ENCODE results near the gene RAC2. TPM values are rescaled to one million over a fixed set of nuclear protein-coding genes. Genes with fewer than 3 reads are reported as not detected.

RAC2 gene
- total and polyA plus RNA-seq, 9 of the 15 experiments (the other 6 are each of a cell fraction or from before 2014, with no cell fraction given), result 22.7 to 103 (median 43.3) TPM

GRCh38 chr22:37193629-37194191 is 50.4 kb downstream of the RAC2 start:
- no peaks in the 10 kb centered on the region for H4K20me1 ChIP-seq (replicated peaks; ENCODE audit: control insufficient read depth, insufficient read depth, low read length)
- peak overlapping the region; percentile 34; the same call in 1 of the 3 replicates for H3K27ac ChIP-seq (ENCODE audit: extremely low read depth, low read depth, low read length)
- intact Hi-C loops (cut with micrococcal nuclease) (loop anchor here (10.0 kb wide), 1 partner anchor 409 kb away; no protein-coding TSS in a partner anchor), in situ Hi-C loops (cut with MboI) (no loop called here)
- ATAC-seq, result peak; percentile 41
- peak; percentile 49 for FAIRE-seq
- H2AFZ ChIP-seq (ENCODE audit: low read depth, low read length), result peak overlapping the region; percentile 1; the same call in 1 of the 2 replicates
- CTCF ChIA-PET (ENCODE audit: low intra/inter-chr PET ratio), result interaction anchor here (0.6 kb wide), 2 partner anchors 54 to 121 kb away, joined by 3 to 4 read pairs; no protein-coding TSS in a partner anchor
- BruUV-seq (replicated peaks), result no TSS peak
- no peaks in the 10 kb centered on the region for H3K27me3 ChIP-seq (ENCODE audit: control insufficient read depth in 2 of 2, insufficient read depth in 2 of 2, low read length in 2 of 2)
- no peaks in the 10 kb centered on the region for H3K36me3 ChIP-seq (ENCODE audit: control insufficient read depth, insufficient read depth, low read length)
- WGBS (ENCODE audit: insufficient coverage, low coverage, missing lambda C conversion rate), result 9% methylated on average over 10 of the region's 10 CpGs
- peaks cover 3% of the 10 kb centered on the region; the same call in 1 of the 2 replicates for H3K9me3 ChIP-seq (replicated peaks; ENCODE audit: control insufficient read depth, insufficient read depth, low read depth, low read length)
- DNase-seq (ENCODE audit: extremely low read depth in 1 of 4, low spot score in 3 of 4), result peak in 3 of 4 experiments; percentile 20 to 80 (median 32)
- no peaks in the 10 kb centered on the region for H3K9me1 ChIP-seq (ENCODE audit: control insufficient read depth, insufficient read depth, low read length)
- H3K79me2 ChIP-seq (ENCODE audit: control insufficient read depth, insufficient read depth, low read length), result 0 out of 3 replicates have a peak, but pooled peaks cover under 1% of the 10 kb centered on the region
- peak overlapping the region; percentile 29 for H3K4me2 ChIP-seq (ENCODE audit: insufficient read depth, low read length)
- POLR2A ChIA-PET, result interaction anchor here (0.7 kb wide), 1 partner anchor 455 kb away, joined by 3 read pairs; no protein-coding TSS in a partner anchor
- no peak overlapping the region for H3K4me3 ChIP-seq
- no peak overlapping the region for H3K9ac ChIP-seq (ENCODE audit: insufficient read depth in 1 of 2, low read depth in 2 of 2, low read length in 2 of 2)
- H3K4me1 ChIP-seq (replicated peaks in 1 of 2; ENCODE audit: control insufficient read depth in 2 of 2, insufficient read depth in 2 of 2, low read length in 2 of 2), result peaks cover 21 to 25% of the 10 kb centered on the region in 2 experiments
- TF ChIP-seq TEAD4 (IDR thresholded peaks at IDR 0.05; ENCODE audit: low read length) (peak; percentile 55; the same call in 1 of the 2 replicates), TEAD4 (CRISPR knock-in tag; IDR thresholded peaks at IDR 0.05; ENCODE audit: borderline replicate concordance) (no peak), FOXK1 (CRISPR knock-in tag; IDR thresholded peaks at IDR 0.05; ENCODE audit: borderline replicate concordance) (no peak), XRCC5 (IDR thresholded peaks at IDR 0.05; ENCODE audit: low read depth, low read length) (no peak), CHD2 (IDR thresholded peaks at IDR 0.05; ENCODE audit: low read depth, low read length) (no peak), ELF1 (tag; IDR thresholded peaks at IDR 0.05) (peak; percentile 41; the same call in 1 of the 2 replicates), POLR3A (IDR thresholded peaks at IDR 0.05; ENCODE audit: borderline replicate concordance, extremely low read depth, insufficient read depth, insufficient read length) (peak; percentile 86), MNT (conservative IDR thresholded peaks at IDR 0.05) (no peak), EGR1 (conservative IDR thresholded peaks at IDR 0.05) (no peak), DACH1 (IDR thresholded peaks at IDR 0.05; ENCODE audit: partially characterized antibody) (no peak), RFX1 (IDR thresholded peaks at IDR 0.05) (no peak), CEBPG (CRISPR knock-in tag; IDR thresholded peaks at IDR 0.05) (no peak), CEBPG (tag; conservative IDR thresholded peaks at IDR 0.05 in 1 of 2, IDR thresholded peaks at IDR 0.05 in 1 of 2) (no peak), IRF9 (tag; IDR thresholded peaks at IDR 0.05) (no peak), RNF219 (CRISPR knock-in tag; IDR thresholded peaks at IDR 0.05) (no peak), FOXK2 (conservative IDR thresholded peaks at IDR 0.05 in 1 of 2, IDR thresholded peaks at IDR 0.05 in 1 of 2; ENCODE audit: low read depth in 2 of 2) (0 out of 4 replicates have a peak, but pooled peaks of 1 of the 2 experiments have one; percentile 20), FIP1L1 (IDR thresholded peaks at IDR 0.05; ENCODE audit: low read depth, low read length, poor library complexity, severe bottlenecking) (no peak)

All from K562 (cell line).